Measurements from ENCODE around the gene JAG2. TPM values are rescaled to one million over a fixed set of nuclear protein-coding genes. Genes with fewer than 3 reads are reported as not detected.

JAG2 gene
- polyA plus RNA-seq, 1 experiment, result 0.22 TPM

DNA sequence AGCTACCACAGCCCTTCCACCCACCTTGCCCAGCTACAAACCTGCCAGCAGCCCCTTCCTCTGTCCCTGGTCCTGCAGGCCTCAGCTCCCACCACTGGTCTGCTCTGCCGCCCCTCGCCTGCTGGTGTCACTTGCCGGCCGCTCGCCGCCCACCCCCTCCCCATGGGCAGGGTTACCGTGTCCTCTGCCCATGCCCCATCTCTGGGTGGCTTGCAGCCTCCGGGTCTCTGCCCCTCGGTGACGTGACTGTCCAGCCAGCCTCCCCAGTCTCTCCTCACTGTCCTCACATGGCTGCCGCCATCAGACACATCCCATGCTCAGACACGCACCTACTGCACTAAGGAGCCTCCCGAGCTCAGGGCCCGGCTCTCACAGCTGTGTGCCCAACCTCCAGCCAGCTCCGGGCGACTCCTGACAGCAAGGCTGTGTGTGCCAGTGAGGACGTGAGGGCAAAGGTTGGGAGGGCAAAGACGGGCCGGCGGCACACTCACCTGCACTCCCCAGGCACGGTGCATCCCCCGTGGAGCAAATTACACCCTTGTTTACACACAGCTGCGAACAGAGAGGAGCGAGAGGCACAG is 13.4 kb downstream of the JAG2 start:
- H3K27ac ChIP-seq (ENCODE audit: low read depth, low read length), result no peak overlapping the region
- peaks cover 9% of the 10 kb centered on the region for H3K27me3 ChIP-seq (ENCODE audit: control insufficient read depth, insufficient read depth, low read length)
- H3K9me3 ChIP-seq (ENCODE audit: control insufficient read depth, insufficient read depth, low read length), result no peaks in the 10 kb centered on the region; the same call in 1 of the 2 replicates
- H3K4me3 ChIP-seq (ENCODE audit: low read depth, low read length), result no peak overlapping the region
- DNase-seq (ENCODE audit: low read depth, low spot score), result no peak
- ChIA-PET CTCF (interaction anchor here (0.8 kb wide), 1 partner anchor 24 kb away, joined by 3 read pairs; no protein-coding TSS in a partner anchor), POLR2A (no interaction called here)
- no peak for TF ChIP-seq CTCF (IDR thresholded peaks at IDR 0.05; ENCODE audit: low read depth, low read length)

GRCh38 chr14:105154476-105154871 is 14.1 kb downstream of the JAG2 start:
- TF ChIP-seq CTCF (IDR thresholded peaks at IDR 0.05; ENCODE audit: low read depth, low read length), result no peak
- H3K27me3 ChIP-seq (ENCODE audit: control insufficient read depth, insufficient read depth, low read length), result peaks cover 9% of the 10 kb centered on the region
- no peak for DNase-seq (ENCODE audit: low read depth, low spot score)
- ChIA-PET POLR2A (no interaction called here), CTCF (interaction anchor here (0.8 kb wide), 1 partner anchor 23 kb away, joined by 3 read pairs; no protein-coding TSS in a partner anchor)
- no peak overlapping the region for H3K4me3 ChIP-seq (ENCODE audit: low read depth, low read length)
- H3K27ac ChIP-seq (ENCODE audit: low read depth, low read length), result no peak overlapping the region
- H3K9me3 ChIP-seq (ENCODE audit: control insufficient read depth, insufficient read depth, low read length), result no peaks in the 10 kb centered on the region; the same call in 1 of the 2 replicates

DNA sequence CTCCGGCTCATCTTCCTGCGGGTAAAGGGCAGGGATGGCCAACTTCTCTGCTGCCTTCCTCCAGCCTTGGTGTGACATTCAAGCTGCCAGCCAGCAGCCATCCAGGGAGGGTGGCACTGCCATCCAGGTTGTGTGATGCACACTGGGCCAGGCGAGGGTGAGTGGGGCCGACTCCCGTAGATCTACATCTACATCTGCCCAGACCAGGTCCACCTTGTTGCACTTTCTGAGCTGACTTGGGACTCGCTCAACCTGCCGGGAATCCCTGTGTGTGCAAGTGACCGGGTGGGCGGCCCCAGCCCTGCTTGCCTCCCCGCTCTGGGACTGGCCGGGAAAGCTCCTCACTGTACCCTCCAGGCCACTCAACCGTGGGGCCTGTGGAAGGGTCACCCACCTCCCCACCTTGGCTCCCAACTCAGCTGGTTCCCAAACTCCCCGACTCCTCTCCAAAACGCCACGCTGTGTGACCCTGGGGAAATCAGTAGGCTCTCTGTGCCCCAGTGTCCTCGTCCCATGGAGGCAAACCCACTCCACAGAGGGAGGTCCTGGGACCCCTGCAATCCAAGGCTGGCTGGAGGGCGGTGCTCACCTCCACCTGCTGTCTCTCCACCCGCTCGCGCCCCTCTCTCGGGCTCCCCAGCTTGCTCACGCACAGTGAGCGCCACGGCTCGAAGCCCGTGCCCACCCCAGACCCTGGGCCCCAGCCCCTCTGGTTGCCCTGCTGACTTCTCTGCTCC is 14.7 kb downstream of the JAG2 start:
- CTCF ChIA-PET, result interaction anchor here (0.8 kb wide), 1 partner anchor 23 kb away, joined by 3 read pairs; no protein-coding TSS in a partner anchor

GRCh38 chr14:105153331-105153731 is 15.2 kb downstream of the JAG2 start:
- no peak overlapping the region for H3K27ac ChIP-seq (ENCODE audit: low read depth, low read length)
- ChIA-PET POLR2A (no interaction called here), CTCF (interaction anchor here (0.9 kb wide), 1 partner anchor 54 kb away, joined by 3 read pairs; no protein-coding TSS in a partner anchor)
- H3K9me3 ChIP-seq (ENCODE audit: control insufficient read depth, insufficient read depth, low read length), result no peaks in the 10 kb centered on the region; the same call in 1 of the 2 replicates
- no peak for TF ChIP-seq CTCF (IDR thresholded peaks at IDR 0.05; ENCODE audit: low read depth, low read length)
- H3K4me3 ChIP-seq (ENCODE audit: low read depth, low read length), result no peak overlapping the region
- DNase-seq (ENCODE audit: low read depth, low spot score), result no peak
- peaks cover 9% of the 10 kb centered on the region for H3K27me3 ChIP-seq (ENCODE audit: control insufficient read depth, insufficient read depth, low read length)

More for the DNA sequence above, 14.7 kb downstream of the JAG2 start:
- no peak for DNase-seq (ENCODE audit: low read depth, low spot score)
- POLR2A ChIA-PET, result no interaction called here
- Histone ChIP-seq H3K27ac (ENCODE audit: low read depth, low read length) (no peak overlapping the region), H3K9me3 (ENCODE audit: control insufficient read depth, insufficient read depth, low read length) (no peaks in the 10 kb centered on the region; the same call in 1 of the 2 replicates), H3K27me3 (ENCODE audit: control insufficient read depth, insufficient read depth, low read length) (peaks cover 9% of the 10 kb centered on the region), H3K4me3 (ENCODE audit: low read depth, low read length) (no peak overlapping the region)
- TF ChIP-seq CTCF (IDR thresholded peaks at IDR 0.05; ENCODE audit: low read depth, low read length), result no peak

- no peak for DNase-seq (ENCODE audit: low read depth, low spot score)
- Histone ChIP-seq H3K27me3 (ENCODE audit: control insufficient read depth, insufficient read depth, low read length) (peaks cover 9% of the 10 kb centered on the region), H3K9me3 (ENCODE audit: control insufficient read depth, insufficient read depth, low read length) (no peaks in the 10 kb centered on the region; the same call in 1 of the 2 replicates), H3K4me3 (ENCODE audit: low read depth, low read length) (no peak overlapping the region), H3K27ac (ENCODE audit: low read depth, low read length) (no peak overlapping the region)
- ChIA-PET POLR2A (no interaction called here), CTCF (interaction anchor here (0.9 kb wide), 1 partner anchor 54 kb away, joined by 3 read pairs; no protein-coding TSS in a partner anchor)
- no peak for TF ChIP-seq CTCF (IDR thresholded peaks at IDR 0.05; ENCODE audit: low read depth, low read length)
Measured at GRCh38 chr14:105152794-105153241, 15.8 kb downstream of the JAG2 start.
